WTC11 (cell line): ENCODE measurements around the gene ATP5MC3. TPM values are rescaled to one million over a fixed set of nuclear protein-coding genes. Genes with fewer than 3 reads are reported as not detected.

Experiments
- ATAC-seq: fragments of 200-7000 bp; cut with Tn5 transposase; 2 replicates; pipeline ENCODE4 v1.10.0; 2021; ENCODE audit warnings: mild to moderate bottlenecking, moderate library complexity
- CTCF ChIA-PET: fragments of 300-600 bp; sonication (Branson Sonifier 250); formaldehyde crosslinking; loops from one replicate; lab custom pipeline; 2021; ENCODE audit warnings: antibody characterized with exemption; lab: Charles Lee
- POLR2A ChIA-PET: fragments of 350-600 bp; sonication (Branson Sonifier 250); formaldehyde crosslinking; loops from one replicate; lab custom pipeline; 2021; ENCODE audit warnings: antibody characterized with exemption; lab: Charles Lee
- DNase-seq: peaks from one replicate; pipeline ENCODE4 v3.0.0; 2021; ENCODE audit warnings: low spot score
- H3K27ac Mint-ChIP-seq: 2 replicates; pipeline ENCODE4 v1.8.0; 2021; ENCODE audit warnings: mixed read lengths
- H3K27me3 Mint-ChIP-seq: 2 replicates; pipeline ENCODE4 v1.8.0; 2021; ENCODE audit warnings: low read depth, mild to moderate bottlenecking, moderate library complexity, mixed read lengths
- H3K36me3 Mint-ChIP-seq: 2 replicates; pipeline ENCODE4 v1.8.0; 2021; ENCODE audit warnings: mixed read lengths
- H3K4me1 Mint-ChIP-seq: 2 replicates; pipeline ENCODE4 v1.8.0; 2022; ENCODE audit warnings: mixed read lengths
- H3K4me3 Mint-ChIP-seq: 2 replicates; pipeline ENCODE4 v1.8.0; 2021; ENCODE audit warnings: mild to moderate bottlenecking, moderate library complexity, mixed read lengths
- H3K9me3 Mint-ChIP-seq: 2 replicates; pipeline ENCODE4 v1.8.0; 2021; ENCODE audit warnings: mixed read lengths
- AFF4 ChIP-seq: sonication (generic); formaldehyde crosslinking; IDR thresholded peaks from 2 replicates; pipeline ENCODE4 v1.8.1; 2023; ENCODE audit warnings: mild to moderate bottlenecking, missing genetic modification reagents, borderline replicate concordance
- AR ChIP-seq: fragments of 250-450 bp; sonication (Bioruptor Pico); IDR thresholded peaks from 2 replicates; pipeline ENCODE4 v1.9.0; 2021; ENCODE audit warnings: mild to moderate bottlenecking
- CREM ChIP-seq: sonication (generic); formaldehyde crosslinking; IDR thresholded peaks from 2 replicates; pipeline ENCODE4 v1.8.1; 2022; ENCODE audit warnings: mild to moderate bottlenecking, missing genetic modification reagents, moderate library complexity
- ETV6 ChIP-seq: sonication (generic); formaldehyde crosslinking; IDR thresholded peaks from 2 replicates; pipeline ENCODE4 v1.8.1; 2022; ENCODE audit warnings: mild to moderate bottlenecking, missing genetic modification reagents
- HMGXB4 ChIP-seq: sonication (generic); formaldehyde crosslinking; IDR thresholded peaks from 2 replicates; pipeline ENCODE4 v1.8.1; 2023; ENCODE audit warnings: mild to moderate bottlenecking, moderate library complexity, missing genetic modification reagents
- IRF1 ChIP-seq: sonication (generic); formaldehyde crosslinking; IDR thresholded peaks from 2 replicates; pipeline ENCODE4 v1.8.0; 2023; ENCODE audit warnings: missing genetic modification reagents
- JUN ChIP-seq: sonication (generic); formaldehyde crosslinking; IDR thresholded peaks from 2 replicates; pipeline ENCODE4 v1.8.0; 2023; ENCODE audit warnings: mild to moderate bottlenecking, missing genetic modification reagents
- NR2C2 ChIP-seq: sonication (generic); formaldehyde crosslinking; IDR thresholded peaks from 2 replicates; pipeline ENCODE4 v1.8.0; 2022; ENCODE audit warnings: mild to moderate bottlenecking, missing genetic modification reagents
- NR3C1 ChIP-seq: sonication (generic); formaldehyde crosslinking; conservative IDR thresholded peaks from 2 replicates; pipeline ENCODE4 v1.8.1; 2023; ENCODE audit warnings: low read depth, mild to moderate bottlenecking, missing genetic modification reagents
- SMAD3 ChIP-seq: sonication (generic); formaldehyde crosslinking; IDR thresholded peaks from 2 replicates; pipeline ENCODE4 v1.8.0; 2022; ENCODE audit warnings: missing genetic modification reagents, mild to moderate bottlenecking, borderline replicate concordance
- TEAD1 ChIP-seq: sonication (generic); formaldehyde crosslinking; IDR thresholded peaks from 2 replicates; pipeline ENCODE4 v1.8.0; 2022; ENCODE audit warnings: mild to moderate bottlenecking, missing genetic modification reagents
- TEAD4 ChIP-seq: sonication (generic); formaldehyde crosslinking; IDR thresholded peaks from 2 replicates; pipeline ENCODE4 v1.8.0; 2022; ENCODE audit warnings: mild to moderate bottlenecking, missing genetic modification reagents
- ZNF219 ChIP-seq: sonication (generic); formaldehyde crosslinking; IDR thresholded peaks from 2 replicates; pipeline ENCODE4 v1.8.0; 2023; ENCODE audit warnings: missing genetic modification reagents, mild to moderate bottlenecking, borderline replicate concordance
- total RNA-seq: library from RNA; stranded (reverse); gene quantifications from 3 replicates; pipeline ENCODE4 v1.2.3, GENCODE V29; 2021
- TF ChIP-seq, protein P1 (sequence below): sonication (generic); formaldehyde crosslinking; IDR thresholded peaks from 2 replicates; pipeline ENCODE4 v1.8.1; 2023; ENCODE audit warnings: mild to moderate bottlenecking, missing genetic modification reagents, moderate library complexity
- TF ChIP-seq, protein P2 (sequence below): sonication (generic); formaldehyde crosslinking; conservative IDR thresholded peaks from 2 replicates; pipeline ENCODE4 v1.8.1; 2022; ENCODE audit warnings: mild to moderate bottlenecking, missing genetic modification reagents
- TF ChIP-seq, protein P3 (sequence below): sonication (generic); formaldehyde crosslinking; IDR thresholded peaks from 2 replicates; pipeline ENCODE4 v1.8.0; 2022; ENCODE audit warnings: mild to moderate bottlenecking, missing genetic modification reagents
- TF ChIP-seq, protein P4 (sequence below): sonication (generic); formaldehyde crosslinking; IDR thresholded peaks from 2 replicates; pipeline ENCODE4 v1.8.1; 2023; ENCODE audit warnings: mild to moderate bottlenecking, missing genetic modification reagents
- TF ChIP-seq, protein P5 (sequence below): sonication (generic); formaldehyde crosslinking; IDR thresholded peaks from 2 replicates; pipeline ENCODE4 v1.8.0; 2022; ENCODE audit warnings: mild to moderate bottlenecking, missing genetic modification reagents

ATP5MC3 gene
- total RNA-seq, 1 experiment from 2014 or later, result 370 TPM

GRCh38 chr2:175170659-175171304 is 10.7 kb downstream of the ATP5MC3 start:
- POLR2A ChIA-PET, result no interaction called here
- Mint-ChIP-seq H3K36me3 (no peaks in the 10 kb centered on the region), H3K27me3 (no peaks in the 10 kb centered on the region), H3K4me1 (peaks cover 5% of the 10 kb centered on the region), H3K27ac (no peak overlapping the region), H3K4me3 (no peak overlapping the region), H3K9me3 (no peaks in the 10 kb centered on the region)
- CTCF ChIA-PET, result interaction anchor here (0.5 kb wide), 1 partner anchor 473 kb away, joined by 3 read pairs; no protein-coding TSS in a partner anchor
- TF ChIP-seq NR3C1 (CRISPR knock-in tag) (no peak), ETV6 (CRISPR knock-in tag) (no peak)
- DNase-seq (no peak), ATAC-seq (no peak)

DNA sequence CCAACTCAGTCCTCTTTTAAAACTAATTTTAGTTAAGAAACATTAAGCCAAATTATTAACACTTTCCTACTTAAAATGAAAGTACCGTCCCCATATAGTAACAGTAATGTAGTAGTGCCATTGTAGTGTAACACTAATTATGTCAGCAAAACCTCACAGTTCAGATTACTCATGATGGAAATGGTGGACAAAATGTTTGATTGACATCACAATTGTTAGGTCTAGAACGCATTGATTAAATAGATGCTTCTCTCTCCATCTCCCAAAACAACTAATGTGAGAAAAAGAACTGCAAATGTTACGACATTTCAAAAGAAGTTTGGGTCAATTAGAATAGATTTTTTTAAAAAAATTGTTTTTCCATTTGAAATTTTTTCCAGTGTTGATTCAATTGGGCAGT is 12.3 kb downstream of the ATP5MC3 start:
- ATAC-seq (no peak), DNase-seq (no peak)
- no peak overlapping the region for H3K27ac Mint-ChIP-seq
- no peaks in the 10 kb centered on the region for H3K9me3 Mint-ChIP-seq
- ChIA-PET POLR2A (interaction anchor here (0.6 to 1.3 kb wide), 4 partner anchors 9 to 832 kb away, joined by 3 to 10 read pairs (median 4); partner anchors contain the start of gene ATP5MC3), CTCF (interaction anchor here (0.8 to 0.9 kb wide), 3 partner anchors 19 to 845 kb away, joined by 3 read pairs; no protein-coding TSS in a partner anchor)
- TF ChIP-seq NR2C2 (CRISPR knock-in tag) (no peak), AR (CRISPR knock-in tag) (no peak), SMAD3 (CRISPR knock-in tag) (no peak), JUN (CRISPR knock-in tag) (no peak), AFF4 (CRISPR knock-in tag) (no peak), IRF1 (CRISPR knock-in tag) (no peak), TEAD1 (no peak), ZNF219 (CRISPR knock-in tag) (no peak), HMGXB4 (CRISPR knock-in tag) (no peak), CREM (CRISPR knock-in tag) (no peak), TEAD4 (CRISPR knock-in tag) (no peak)
- TF ChIP-seq, protein P1, sequence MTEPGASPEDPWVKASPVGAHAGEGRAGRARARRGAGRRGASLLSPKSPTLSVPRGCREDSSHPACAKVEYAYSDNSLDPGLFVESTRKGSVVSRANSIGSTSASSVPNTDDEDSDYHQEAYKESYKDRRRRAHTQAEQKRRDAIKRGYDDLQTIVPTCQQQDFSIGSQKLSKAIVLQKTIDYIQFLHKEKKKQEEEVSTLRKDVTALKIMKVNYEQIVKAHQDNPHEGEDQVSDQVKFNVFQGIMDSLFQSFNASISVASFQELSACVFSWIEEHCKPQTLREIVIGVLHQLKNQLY (CRISPR knock-in tag), result no peak
- TF ChIP-seq, protein P2, sequence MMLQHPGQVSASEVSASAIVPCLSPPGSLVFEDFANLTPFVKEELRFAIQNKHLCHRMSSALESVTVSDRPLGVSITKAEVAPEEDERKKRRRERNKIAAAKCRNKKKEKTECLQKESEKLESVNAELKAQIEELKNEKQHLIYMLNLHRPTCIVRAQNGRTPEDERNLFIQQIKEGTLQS (CRISPR knock-in tag), result no peak
- TF ChIP-seq, protein P3, sequence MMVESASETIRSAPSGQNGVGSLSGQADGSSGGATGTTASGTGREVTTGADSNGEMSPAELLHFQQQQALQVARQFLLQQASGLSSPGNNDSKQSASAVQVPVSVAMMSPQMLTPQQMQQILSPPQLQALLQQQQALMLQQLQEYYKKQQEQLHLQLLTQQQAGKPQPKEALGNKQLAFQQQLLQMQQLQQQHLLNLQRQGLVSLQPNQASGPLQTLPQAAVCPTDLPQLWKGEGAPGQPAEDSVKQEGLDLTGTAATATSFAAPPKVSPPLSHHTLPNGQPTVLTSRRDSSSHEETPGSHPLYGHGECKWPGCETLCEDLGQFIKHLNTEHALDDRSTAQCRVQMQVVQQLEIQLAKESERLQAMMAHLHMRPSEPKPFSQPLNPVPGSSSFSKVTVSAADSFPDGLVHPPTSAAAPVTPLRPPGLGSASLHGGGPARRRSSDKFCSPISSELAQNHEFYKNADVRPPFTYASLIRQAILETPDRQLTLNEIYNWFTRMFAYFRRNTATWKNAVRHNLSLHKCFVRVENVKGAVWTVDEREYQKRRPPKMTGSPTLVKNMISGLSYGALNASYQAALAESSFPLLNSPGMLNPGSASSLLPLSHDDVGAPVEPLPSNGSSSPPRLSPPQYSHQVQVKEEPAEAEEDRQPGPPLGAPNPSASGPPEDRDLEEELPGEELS (CRISPR knock-in tag), result no peak
- TF ChIP-seq, protein P4, sequence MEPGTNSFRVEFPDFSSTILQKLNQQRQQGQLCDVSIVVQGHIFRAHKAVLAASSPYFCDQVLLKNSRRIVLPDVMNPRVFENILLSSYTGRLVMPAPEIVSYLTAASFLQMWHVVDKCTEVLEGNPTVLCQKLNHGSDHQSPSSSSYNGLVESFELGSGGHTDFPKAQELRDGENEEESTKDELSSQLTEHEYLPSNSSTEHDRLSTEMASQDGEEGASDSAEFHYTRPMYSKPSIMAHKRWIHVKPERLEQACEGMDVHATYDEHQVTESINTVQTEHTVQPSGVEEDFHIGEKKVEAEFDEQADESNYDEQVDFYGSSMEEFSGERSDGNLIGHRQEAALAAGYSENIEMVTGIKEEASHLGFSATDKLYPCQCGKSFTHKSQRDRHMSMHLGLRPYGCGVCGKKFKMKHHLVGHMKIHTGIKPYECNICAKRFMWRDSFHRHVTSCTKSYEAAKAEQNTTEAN (CRISPR knock-in tag), result no peak
- TF ChIP-seq, protein P5, sequence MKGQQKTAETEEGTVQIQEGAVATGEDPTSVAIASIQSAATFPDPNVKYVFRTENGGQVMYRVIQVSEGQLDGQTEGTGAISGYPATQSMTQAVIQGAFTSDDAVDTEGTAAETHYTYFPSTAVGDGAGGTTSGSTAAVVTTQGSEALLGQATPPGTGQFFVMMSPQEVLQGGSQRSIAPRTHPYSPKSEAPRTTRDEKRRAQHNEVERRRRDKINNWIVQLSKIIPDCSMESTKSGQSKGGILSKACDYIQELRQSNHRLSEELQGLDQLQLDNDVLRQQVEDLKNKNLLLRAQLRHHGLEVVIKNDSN (CRISPR knock-in tag), result no peak
- H3K4me1 Mint-ChIP-seq, result peaks cover 10% of the 10 kb centered on the region
- no peaks in the 10 kb centered on the region for H3K27me3 Mint-ChIP-seq
- no peaks in the 10 kb centered on the region for H3K36me3 Mint-ChIP-seq
- peak overlapping the region; percentile 100 for H3K4me3 Mint-ChIP-seq
